ENCODE results near the gene MYO3B.

Gene MYO3B

GRCh38 chr2:170525566-170525900 lies 347.6 kb downstream of the MYO3B start (continued):
- TF ChIP-seq GFI1B (tag by site-specific recombination; IDR thresholded peaks at IDR 0.05) = no peak
- no peak for TF ChIP-seq ZNF140 (tag by site-specific recombination; IDR thresholded peaks at IDR 0.05)
- no peak for TF ChIP-seq ZNF157 (tag by site-specific recombination; IDR thresholded peaks at IDR 0.05)
- TF ChIP-seq ZNF341 (tag by site-specific recombination; IDR thresholded peaks at IDR 0.05; ENCODE audit: low read depth) = no peak
- no peak for TF ChIP-seq SP3 (tag by site-specific recombination; IDR thresholded peaks at IDR 0.05)
- 0 out of 2 replicates have a peak, but pooled peaks have one; percentile 32 for TF ChIP-seq ZEB2 (tag by site-specific recombination; IDR thresholded peaks at IDR 0.05)
- no peak for TF ChIP-seq ZBTB7A (tag by site-specific recombination; IDR thresholded peaks at IDR 0.05; ENCODE audit: low read depth)
- TF ChIP-seq BCL11A (tag by site-specific recombination; IDR thresholded peaks at IDR 0.05; ENCODE audit: low read depth) = no peak
- TF ChIP-seq GLIS1 (tag by site-specific recombination; IDR thresholded peaks at IDR 0.05) = peak; percentile 83
- TF ChIP-seq AEBP2 (tag by site-specific recombination; IDR thresholded peaks at IDR 0.05; ENCODE audit: borderline replicate concordance) = no peak
- no peak for TF ChIP-seq ZNF19 (tag by site-specific recombination; IDR thresholded peaks at IDR 0.05; ENCODE audit: low read depth)
- TF ChIP-seq ZNF48 (tag by site-specific recombination; IDR thresholded peaks at IDR 0.05) = no peak
- TF ChIP-seq ZNF114 (tag by site-specific recombination; IDR thresholded peaks at IDR 0.05) = no peak
- TF ChIP-seq ZNF133 (tag by site-specific recombination; IDR thresholded peaks at IDR 0.05) = no peak
- no peak for TF ChIP-seq ZNF174 (tag by site-specific recombination; IDR thresholded peaks at IDR 0.05)
- TF ChIP-seq ZNF544 (tag by site-specific recombination; IDR thresholded peaks at IDR 0.05) = no peak
- TF ChIP-seq ZNF513 (tag by site-specific recombination; IDR thresholded peaks at IDR 0.05) = no peak
- TF ChIP-seq ZNF423 (tag by site-specific recombination; IDR thresholded peaks at IDR 0.05) = no peak
- TF ChIP-seq ZNF184 (tag by site-specific recombination; IDR thresholded peaks at IDR 0.05) = no peak
- no peak for TF ChIP-seq ZNF138 (tag by site-specific recombination; IDR thresholded peaks at IDR 0.05; ENCODE audit: borderline replicate concordance)
- TF ChIP-seq PRDM2 (tag by site-specific recombination; IDR thresholded peaks at IDR 0.05; ENCODE audit: borderline replicate concordance) = no peak
- TF ChIP-seq YY1 (tag by site-specific recombination; IDR thresholded peaks at IDR 0.05) = no peak
- no peak for TF ChIP-seq ZNF580 (tag by site-specific recombination; IDR thresholded peaks at IDR 0.05)
- no peak for TF ChIP-seq HOXC10 (CRISPR knock-in tag; IDR thresholded peaks at IDR 0.05)
- TF ChIP-seq CTCF (tag by site-specific recombination; IDR thresholded peaks at IDR 0.05) = no peak
- no peak for TF ChIP-seq ZNF704 (tag by site-specific recombination; IDR thresholded peaks at IDR 0.05)
- TF ChIP-seq SP7 (tag by site-specific recombination; IDR thresholded peaks at IDR 0.05) = peak; percentile 47; the same call in 1 of the 2 replicates
- TF ChIP-seq ZNF16 (tag by site-specific recombination; IDR thresholded peaks at IDR 0.05; ENCODE audit: low read depth) = no peak
- TF ChIP-seq ZNF549 (tag by site-specific recombination; IDR thresholded peaks at IDR 0.05) = no peak
- TF ChIP-seq SCRT2 (tag by site-specific recombination; IDR thresholded peaks at IDR 0.05) = peak; percentile 78
- TF ChIP-seq SALL2 (tag by site-specific recombination; IDR thresholded peaks at IDR 0.05; ENCODE audit: borderline replicate concordance) = no peak

Measured in HEK293 (cell line).